CD4-positive, alpha-beta T cell (primary cell): ENCODE data around the gene CCL23. TPM values are rescaled to one million over a fixed set of nuclear protein-coding genes. Genes with fewer than 3 reads are reported as not detected.

ENCODE experiments used
- ATAC-seq: fragments of 200-7000 bp; cut with Tn5 transposase; one replicate; pipeline ENCODE4 v1.10.0; 2022; ENCODE audit warnings: mild to moderate bottlenecking; ENCODE audit not compliant: poor library complexity
- CTCF ChIA-PET: fragments of 350-600 bp; sonication (Branson Sonifier 250); formaldehyde crosslinking; loops from one replicate; lab custom pipeline; 2021; ENCODE audit warnings: antibody characterized with exemption, inconsistent platforms; lab: Charles Lee
- POLR2A ChIA-PET: fragments of 350-600 bp; sonication (Branson Sonifier 250); formaldehyde crosslinking; loops from one replicate; lab custom pipeline; 2021; ENCODE audit warnings: antibody characterized with exemption, inconsistent platforms; lab: Charles Lee
- DNase-seq, 14 experiments: peaks; one replicate each; pipeline ENCODE4 v3.0.0-alpha.2; 2013 to 2020; ENCODE audit warnings: mixed read lengths in 2 of 14
- H3K27ac ChIP-seq, 2 donors: one replicate each; pipeline versions ENCODE4 v1.5.1 to v1.7.0; 2013; ENCODE audit warnings: low read length in 2 of 2, low read depth in 1 of 2, mild to moderate bottlenecking in 1 of 2
- H3K27me3 ChIP-seq, 2 experiments: 1 replicate in 1 of 2; 2 replicates in 1 of 2; pipeline versions ENCODE4 v1.6.1 to v1.7.0; 2013; ENCODE audit warnings: low read length in 2 of 2, control low read depth in 1 of 2, mild to moderate bottlenecking in 1 of 2, moderate library complexity in 1 of 2; ENCODE audit not compliant: insufficient read depth in 2 of 2, control insufficient read depth in 1 of 2
- H3K36me3 ChIP-seq: one replicate; pipeline ENCODE4 v1.6.1; 2013; ENCODE audit warnings: low read length, control low read depth; ENCODE audit not compliant: insufficient read depth
- H3K4me1 ChIP-seq: one replicate; pipeline ENCODE4 v1.6.1; 2013; ENCODE audit warnings: low read length, control low read depth; ENCODE audit not compliant: insufficient read depth
- H3K4me3 ChIP-seq: one replicate; pipeline ENCODE4 v1.5.1; 2013; ENCODE audit warnings: mild to moderate bottlenecking, low read length, moderate library complexity
- H3K9me3 ChIP-seq, 2 experiments: 1 replicate in 1 of 2; 2 replicates in 1 of 2; pipeline versions ENCODE4 v1.6.1 to v1.7.0; 2013; ENCODE audit warnings: low read length in 2 of 2, mild to moderate bottlenecking in 2 of 2, control low read depth in 1 of 2, moderate library complexity in 1 of 2; ENCODE audit not compliant: control insufficient read depth in 1 of 2, insufficient read depth in 1 of 2
- H3K27ac Mint-ChIP-seq: one replicate; pipeline ENCODE4 v1.8.0; 2020; ENCODE audit warnings: mixed read lengths
- H3K27me3 Mint-ChIP-seq: one replicate; pipeline ENCODE4 v1.8.0; 2021; ENCODE audit warnings: mixed read lengths
- H3K36me3 Mint-ChIP-seq: one replicate; pipeline ENCODE4 v1.8.0; 2021; ENCODE audit warnings: low read depth, mixed read lengths
- H3K4me1 Mint-ChIP-seq: one replicate; pipeline ENCODE4 v1.8.0; 2021; ENCODE audit warnings: low read depth, mixed read lengths
- H3K4me3 Mint-ChIP-seq: one replicate; pipeline ENCODE4 v1.8.0; 2020; ENCODE audit warnings: mild to moderate bottlenecking, mixed read lengths
- H3K9me3 Mint-ChIP-seq: one replicate; pipeline ENCODE4 v1.8.0; 2020; ENCODE audit warnings: mixed read lengths
- CTCF ChIP-seq: fragments of 200-600 bp; IDR thresholded peaks from one replicate; pipeline ENCODE4 v1.8.0; 2022; ENCODE audit warnings: antibody characterized with exemption, mild to moderate bottlenecking
- intact Hi-C, 2 experiments: fragments of 100-400 bp; cut with DNase I in 1 of 2; cut with micrococcal nuclease in 1 of 2; formaldehyde crosslinking; loops; one replicate each; pipeline versions ENCODE4 v1.15.1 to v1.9.0; 2023 to 2025; cut with DNase I, micrococcal nuclease
- total RNA-seq, 174 experiments: library from RNA in 2 of 174; stranded (reverse) in 2 of 174; gene quantifications; one replicate each; pipeline ENCODE4 v1.2.3 and lab custom pipeline; 2021 to 2026

CCL23 gene
- total RNA-seq, 2 experiments from 2014 or later = not detected

GRCh38 chr17:35981246-35981645 lies 36.5 kb downstream of the CCL23 start, which contains the start of gene CCL16:
Gene CCL16 (minus strand): TSS chr17:35981497. CDS start chr17:35981420, 77 bp downstream.
- Histone ChIP-seq H3K4me3 (no peak within 1 kb of the TSS), H3K27ac (no peak within 1 kb of the TSS), H3K9me3 (no peaks in the 10 kb centered on the region), H3K36me3 (no peaks in the 10 kb centered on the region), H3K27me3 (no peaks in the 10 kb centered on the region), H3K4me1 (no peaks in the 10 kb centered on the region)
- intact Hi-C loops = no loop called here
- no peaks in the 10 kb centered on the region for H3K36me3 Mint-ChIP-seq
- H3K4me1 Mint-ChIP-seq = no peaks in the 10 kb centered on the region
- TF ChIP-seq CTCF = no peak
- no peak for DNase-seq
- peaks cover 19% of the 10 kb centered on the region for H3K27me3 Mint-ChIP-seq
- H3K9me3 Mint-ChIP-seq = no peaks in the 10 kb centered on the region
- no peak within 1 kb of the TSS for H3K4me3 Mint-ChIP-seq
- no peak for ATAC-seq
- POLR2A ChIA-PET = no interaction called here
- CTCF ChIA-PET = no interaction called here
- no peak within 1 kb of the TSS for H3K27ac Mint-ChIP-seq

GRCh38 chr17:35978346-35978745 lies 39.4 kb downstream of the CCL23 start:
- ChIA-PET CTCF (no interaction called here), POLR2A (no interaction called here)
- Histone ChIP-seq H3K27me3 (no peaks in the 10 kb centered on the region), H3K4me1 (no peaks in the 10 kb centered on the region), H3K27ac (no peak overlapping the region), H3K4me3 (no peak overlapping the region), H3K9me3 (no peaks in the 10 kb centered on the region), H3K36me3 (no peaks in the 10 kb centered on the region)
- DNase-seq = no peak
- no peak overlapping the region for H3K4me3 Mint-ChIP-seq
- TF ChIP-seq CTCF = no peak
- no peaks in the 10 kb centered on the region for H3K36me3 Mint-ChIP-seq
- H3K9me3 Mint-ChIP-seq = no peaks in the 10 kb centered on the region
- peaks cover 19% of the 10 kb centered on the region for H3K27me3 Mint-ChIP-seq
- intact Hi-C loops = no loop called here
- no peak overlapping the region for H3K27ac Mint-ChIP-seq
- H3K4me1 Mint-ChIP-seq = no peaks in the 10 kb centered on the region
- ATAC-seq = no peak

- Histone ChIP-seq H3K27ac (no peak overlapping the region), H3K4me1 (no peaks in the 10 kb centered on the region), H3K27me3 (no peaks in the 10 kb centered on the region), H3K4me3 (no peak overlapping the region), H3K9me3 (no peaks in the 10 kb centered on the region), H3K36me3 (no peaks in the 10 kb centered on the region)
- TF ChIP-seq CTCF = no peak
- DNase-seq (no peak), ATAC-seq (no peak)
- Mint-ChIP-seq H3K27ac (no peak overlapping the region), H3K36me3 (no peaks in the 10 kb centered on the region), H3K27me3 (peaks cover 19% of the 10 kb centered on the region), H3K9me3 (no peaks in the 10 kb centered on the region), H3K4me1 (no peaks in the 10 kb centered on the region), H3K4me3 (no peak overlapping the region)
- intact Hi-C loops = no loop called here
- POLR2A ChIA-PET = no interaction called here
- CTCF ChIA-PET = no interaction called here
These were observed 40.3 kb downstream of the CCL23 start for GRCh38 chr17:35977509-35977908.
